Left colon (tissue), 2 donors: ENCODE data around the gene ME3. TPM values are rescaled to one million over a fixed set of nuclear protein-coding genes. Genes with fewer than 3 reads are reported as not detected.

ENCODE experiments used
- ATAC-seq: fragments of 200-7000 bp; cut with Tn5 transposase; one replicate; pipeline ENCODE4 v1.9.1; 2020; ENCODE audit warnings: mild to moderate bottlenecking, moderate library complexity
- DNase-seq, 2 donors: peaks; one replicate each; pipeline ENCODE4 v3.0.0-alpha.2; 2020
- intact Hi-C, 2 donors: fragments of 100-400 bp; cut with DNase I in 1 of 2; cut with micrococcal nuclease in 1 of 2; formaldehyde crosslinking; loops; one replicate each; pipeline versions ENCODE4 v1.11.2 to v1.14.0; 2022; cut with DNase I, micrococcal nuclease
- total RNA-seq, 2 donors: library from RNA; stranded (reverse); fragmentation: NEBNext Ultra II Directional; extraction: Animal tissue kit (Norgen Biotek cat#: 25700); gene quantifications; one replicate each; pipeline ENCODE4 v1.2.1, GENCODE V29; 2021
- donor health status: DM: no; HTN: no; CAD: no.
- donor health status: DM: yes; HTN: yes; CAD: no.

ME3 gene
- total RNA-seq, 2 donors from 2014 or later: 35.8 to 38.1 TPM

GRCh38 chr11:86511086-86511551 lies 161.3 kb downstream of the ME3 start:
- ATAC-seq (peak; percentile 68), DNase-seq (no peak)
- intact Hi-C loops: no loop called here

- intact Hi-C loops: no loop called here
- DNase-seq (no peak), ATAC-seq (no peak)
These were observed 161.7 kb downstream of the ME3 start for GRCh38 chr11:86510674-86511073.

- intact Hi-C loops: no loop called here
- no peak for ATAC-seq
- DNase-seq: no peak
These were observed 162.3 kb downstream of the ME3 start for GRCh38 chr11:86510097-86510496.

- DNase-seq: no peak
- ATAC-seq: peak; percentile 48
- intact Hi-C loops: no loop called here
These were observed 162.8 kb downstream of the ME3 start for GRCh38 chr11:86509588-86509974.

- DNase-seq (no peak), ATAC-seq (peak; percentile 77)
- intact Hi-C loops: no loop called here
These were observed 163.5 kb downstream of the ME3 start for GRCh38 chr11:86508604-86509587.

GRCh38 chr11:86507249-86507845 lies 165.1 kb downstream of the ME3 start:
- DNase-seq (no peak), ATAC-seq (no peak)
- intact Hi-C loops: no loop called here

GRCh38 chr11:86506235-86506634 lies 166.2 kb downstream of the ME3 start:
- ATAC-seq (no peak), DNase-seq (no peak)
- intact Hi-C loops: no loop called here

- ATAC-seq (no peak), DNase-seq (no peak)
- intact Hi-C loops: no loop called here
These were observed 169.3 kb downstream of the ME3 start for GRCh38 chr11:86503131-86503530.

GRCh38 chr11:86502137-86502642 lies 170.2 kb downstream of the ME3 start:
- intact Hi-C loops: no loop called here
- ATAC-seq (peak; percentile 56), DNase-seq (no peak)

GRCh38 chr11:86500500-86501140 lies 171.8 kb downstream of the ME3 start:
- intact Hi-C loops: no loop called here
- DNase-seq (no peak), ATAC-seq (no peak)

- intact Hi-C loops: no loop called here
- peak in 1 of 2 donors; percentile 29 for DNase-seq
- peak; percentile 89 for ATAC-seq
These were observed 172.7 kb downstream of the ME3 start for GRCh38 chr11:86499723-86500129.

- no peak for ATAC-seq
- DNase-seq: no peak
- intact Hi-C loops: no loop called here
These were observed 174.6 kb downstream of the ME3 start for GRCh38 chr11:86497836-86498235.

- no peak for ATAC-seq
- DNase-seq: no peak
- intact Hi-C loops: no loop called here
These were observed 175.1 kb downstream of the ME3 start for GRCh38 chr11:86497310-86497709.

- ATAC-seq (no peak), DNase-seq (no peak)
- intact Hi-C loops: no loop called here
These were observed 177.1 kb downstream of the ME3 start for GRCh38 chr11:86495351-86495750.

- DNase-seq (no peak), ATAC-seq (no peak)
- intact Hi-C loops: no loop called here
These were observed 179.9 kb downstream of the ME3 start for GRCh38 chr11:86492370-86493010.

- DNase-seq (no peak), ATAC-seq (no peak)
- intact Hi-C loops: no loop called here
These were observed 181.4 kb downstream of the ME3 start for GRCh38 chr11:86491027-86491426.

GRCh38 chr11:86490582-86490981 lies 181.8 kb downstream of the ME3 start:
- ATAC-seq (no peak), DNase-seq (no peak)
- intact Hi-C loops: no loop called here

GRCh38 chr11:86489442-86489841 lies 183.0 kb downstream of the ME3 start:
- ATAC-seq (no peak), DNase-seq (no peak)
- intact Hi-C loops: no loop called here

GRCh38 chr11:86488553-86488952 lies 183.9 kb downstream of the ME3 start:
- DNase-seq (no peak), ATAC-seq (peak; percentile 17)
- intact Hi-C loops: no loop called here
